Activated CD8-positive, alpha-beta T cell treated with anti-CD3 and anti-CD28 coated beads, Interleukin-2, amount 10 ng/mL, durations not matched to agents 7 days and 5 days (primary cell): Measurements from ENCODE around the gene SLC15A4. TPM values are rescaled to one million over a fixed set of nuclear protein-coding genes. Genes with fewer than 3 reads are reported as not detected.

ENCODE experiments used
- ATAC-seq: fragments of 150-1000 bp; cut with Tn5 transposase; one replicate; pipeline ENCODE4 v1.10.0; 2021; ENCODE audit warnings: moderate library complexity
- CTCF ChIA-PET: fragments of 350-600 bp; sonication (Branson Sonifier 250); formaldehyde crosslinking; loops from one replicate; lab custom pipeline; 2021; ENCODE audit warnings: antibody characterized with exemption; lab: Charles Lee
- POLR2A ChIA-PET: fragments of 350-600 bp; sonication (Branson Sonifier 250); formaldehyde crosslinking; loops from one replicate; lab custom pipeline; 2021; ENCODE audit warnings: antibody characterized with exemption; lab: Charles Lee
- DNase-seq: peaks from one replicate; pipeline ENCODE4 v3.0.0-alpha.2; 2020
- H3K27ac Mint-ChIP-seq: one replicate; pipeline ENCODE4 v1.8.0; 2021; ENCODE audit warnings: mild to moderate bottlenecking, mixed read lengths
- H3K27me3 Mint-ChIP-seq: one replicate; pipeline ENCODE4 v1.8.0; 2021; ENCODE audit warnings: low read depth, mixed read lengths
- H3K36me3 Mint-ChIP-seq: one replicate; pipeline ENCODE4 v1.8.0; 2021; ENCODE audit warnings: low read depth, mixed read lengths
- H3K4me1 Mint-ChIP-seq: one replicate; pipeline ENCODE4 v1.8.0; 2021; ENCODE audit warnings: low read depth, mixed read lengths
- H3K4me3 Mint-ChIP-seq: one replicate; pipeline ENCODE4 v1.8.0; 2021; ENCODE audit warnings: mild to moderate bottlenecking, mixed read lengths
- H3K9me3 Mint-ChIP-seq: one replicate; pipeline ENCODE4 v1.8.0; 2022; ENCODE audit warnings: mixed read lengths; ENCODE audit not compliant: insufficient read depth
- total RNA-seq, 2 experiments: library from RNA; stranded (reverse); gene quantifications; one replicate each; pipeline ENCODE4 v1.2.3, GENCODE V29; 2021

The SLC15A4 gene
- total RNA-seq, 2 experiments from 2014 or later, result 23.2 to 23.8 TPM

- H3K36me3 Mint-ChIP-seq, result peaks cover 70% of the 10 kb centered on the region
- peaks cover 36% of the 10 kb centered on the region for H3K4me1 Mint-ChIP-seq
- CTCF ChIA-PET, result no interaction called here
- H3K4me3 Mint-ChIP-seq, result no peak overlapping the region
- DNase-seq (no peak), ATAC-seq (no peak)
- POLR2A ChIA-PET, result interaction anchor here (1.4 kb wide), 1 partner anchor 26 kb away, joined by 7 read pairs; the partner anchor contains the start of gene SLC15A4
- H3K9me3 Mint-ChIP-seq, result no peaks in the 10 kb centered on the region
- no peaks in the 10 kb centered on the region for H3K27me3 Mint-ChIP-seq
- peak overlapping the region; percentile 48 for H3K27ac Mint-ChIP-seq
Observed at GRCh38 chr12:128797119-128798118, 26.3 kb downstream of the SLC15A4 start.

DNA sequence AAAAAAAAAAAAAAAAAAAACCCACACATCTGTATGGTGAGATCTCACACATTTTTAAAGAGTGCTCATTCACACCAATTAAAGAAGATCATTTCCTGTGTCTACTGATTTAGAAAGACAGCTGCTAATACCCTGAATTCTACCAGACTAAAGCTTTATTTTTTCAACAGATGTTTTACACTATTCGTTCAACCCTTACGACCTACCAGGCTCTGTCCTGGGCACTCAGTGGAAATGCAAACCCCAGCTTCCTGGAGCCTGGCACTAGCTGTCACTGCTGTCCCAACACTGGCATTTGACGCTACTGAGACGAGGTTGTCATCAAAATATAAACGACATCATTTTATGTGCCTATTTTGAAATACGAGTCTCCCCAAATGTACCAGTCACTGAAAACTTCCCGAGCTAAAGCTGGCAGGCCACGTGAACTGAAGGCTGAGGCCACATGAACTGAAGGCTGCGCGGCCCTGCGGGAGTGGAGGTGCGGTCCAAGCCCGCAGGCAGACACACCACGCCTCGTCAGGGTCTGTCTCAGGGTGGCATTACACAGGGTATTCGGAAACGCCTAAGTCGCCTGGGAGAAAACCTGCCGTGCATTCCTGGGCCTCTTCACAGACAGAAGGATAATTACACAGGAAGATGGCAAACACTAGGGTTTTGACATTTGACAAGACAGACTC lies 27.2 kb downstream of the SLC15A4 start:
- Mint-ChIP-seq H3K27ac (peak overlapping the region; percentile 44), H3K4me1 (peaks cover 42% of the 10 kb centered on the region), H3K4me3 (no peak overlapping the region), H3K27me3 (no peaks in the 10 kb centered on the region), H3K36me3 (peaks cover 71% of the 10 kb centered on the region), H3K9me3 (no peaks in the 10 kb centered on the region)
- DNase-seq (no peak), ATAC-seq (no peak)
- POLR2A ChIA-PET, result interaction anchor here (1.4 kb wide), 2 partner anchors 25 to 27 kb away, joined by 4 to 7 read pairs; partner anchors contain the start of gene SLC15A4
- CTCF ChIA-PET, result interaction anchor here (0.6 to 2.9 kb wide), 2 partner anchors 14 to 47 kb away, joined by 3 to 16 read pairs; no protein-coding TSS in a partner anchor

DNA sequence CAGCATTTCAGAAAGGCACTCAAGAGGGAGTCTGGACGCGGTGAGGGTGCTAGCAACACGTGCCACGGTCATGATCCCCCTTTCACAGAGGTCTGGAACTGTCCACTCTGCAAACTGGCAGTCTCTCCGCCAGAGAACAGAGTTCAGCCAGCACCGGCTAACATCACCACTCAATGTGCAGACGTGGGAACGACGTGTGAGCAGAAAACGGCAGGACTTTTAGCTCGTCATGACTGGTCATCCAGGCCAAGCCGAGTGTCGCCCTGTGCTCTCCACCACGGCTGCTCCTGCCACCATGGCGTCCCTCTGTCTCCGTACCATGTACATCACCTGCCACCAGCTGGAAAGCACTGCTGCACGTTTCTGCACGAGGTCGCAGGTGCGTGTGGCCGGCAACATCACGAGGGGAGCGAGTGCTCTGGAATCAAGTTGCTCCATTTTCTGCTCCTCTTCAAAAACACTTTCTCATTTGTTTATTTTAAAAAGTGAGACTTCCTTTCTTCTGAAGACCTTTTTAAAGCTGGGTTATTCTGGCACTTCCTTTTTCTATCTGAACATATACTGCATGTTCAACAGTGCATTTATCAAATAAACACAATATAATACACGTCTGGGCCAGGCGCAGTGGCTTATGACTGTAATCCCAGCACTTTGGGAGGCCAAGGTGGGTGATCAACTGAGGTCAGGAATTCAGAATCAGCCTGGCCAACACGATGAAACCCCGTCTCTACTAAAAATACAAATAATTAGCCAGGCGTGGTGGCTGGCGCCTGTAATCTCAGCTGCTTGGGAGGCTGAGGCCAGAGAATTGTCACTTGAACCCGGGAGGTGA lies 28.0 kb downstream of the SLC15A4 start:
- H3K9me3 Mint-ChIP-seq, result no peaks in the 10 kb centered on the region
- H3K4me1 Mint-ChIP-seq, result peaks cover 42% of the 10 kb centered on the region
- DNase-seq (no peak), ATAC-seq (no peak)
- peaks cover 66% of the 10 kb centered on the region for H3K36me3 Mint-ChIP-seq
- ChIA-PET POLR2A (interaction anchor here (1.4 kb wide), 2 partner anchors 26 to 28 kb away, joined by 4 to 7 read pairs; partner anchors contain the start of gene SLC15A4), CTCF (interaction anchor here (0.6 to 2.9 kb wide), 2 partner anchors 13 to 48 kb away, joined by 3 to 16 read pairs; no protein-coding TSS in a partner anchor)
- H3K27ac Mint-ChIP-seq, result peak overlapping the region; percentile 73
- H3K4me3 Mint-ChIP-seq, result no peak overlapping the region
- no peaks in the 10 kb centered on the region for H3K27me3 Mint-ChIP-seq

DNA sequence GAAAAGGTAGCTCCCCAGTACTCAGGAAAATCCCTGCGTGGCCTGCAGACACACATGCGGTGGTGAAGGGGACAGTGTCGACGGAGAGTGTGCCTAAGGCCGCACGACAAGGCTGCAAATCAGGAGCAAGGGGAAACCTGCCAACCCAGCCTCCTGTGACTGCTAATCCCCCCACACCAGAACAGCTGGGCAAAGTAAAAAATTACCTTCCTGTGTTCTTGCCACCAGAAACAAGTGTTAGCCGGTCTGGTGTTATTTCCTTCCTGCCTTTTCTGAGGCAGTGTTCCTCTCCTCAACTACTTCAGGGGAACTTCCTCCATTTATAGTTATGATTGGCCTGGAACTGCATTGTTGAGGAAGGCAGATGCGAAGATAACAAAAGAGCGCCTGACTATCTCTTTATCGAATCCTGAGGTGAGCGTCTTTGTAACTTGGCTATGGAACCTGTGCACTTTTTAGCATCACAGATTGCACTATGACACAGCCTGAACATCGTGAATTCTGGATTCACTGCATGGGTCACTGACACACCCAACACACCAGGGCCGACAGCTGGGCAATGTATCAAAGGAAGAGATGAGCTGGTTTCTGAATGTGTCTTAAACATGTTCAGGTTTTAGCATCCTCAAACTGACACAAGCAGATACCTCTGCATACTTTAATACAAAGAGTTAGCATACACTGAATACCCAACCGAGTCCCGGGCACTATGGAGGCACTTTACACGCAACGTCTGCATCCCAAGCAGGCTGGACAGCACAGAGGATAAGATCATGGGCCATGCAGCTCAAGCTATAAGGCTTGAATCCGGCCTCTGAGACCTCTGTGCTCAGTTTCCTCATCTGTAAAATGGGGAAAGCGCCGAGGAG lies 28.9 kb downstream of the SLC15A4 start:
- H3K4me1 Mint-ChIP-seq, result peaks cover 42% of the 10 kb centered on the region
- H3K9me3 Mint-ChIP-seq, result no peaks in the 10 kb centered on the region
- ChIA-PET POLR2A (interaction anchor here (0.9 to 1.4 kb wide), 2 partner anchors 27 to 29 kb away, joined by 4 read pairs; partner anchors contain the start of gene SLC15A4), CTCF (interaction anchor here (1.2 to 2.9 kb wide), 2 partner anchors 12 to 17 kb away, joined by 3 to 16 read pairs; no protein-coding TSS in a partner anchor)
- ATAC-seq, result no peak
- peak overlapping the region; percentile 73 for H3K27ac Mint-ChIP-seq
- H3K27me3 Mint-ChIP-seq, result no peaks in the 10 kb centered on the region
- no peak for DNase-seq
- no peak overlapping the region for H3K4me3 Mint-ChIP-seq
- peaks cover 57% of the 10 kb centered on the region for H3K36me3 Mint-ChIP-seq

DNA sequence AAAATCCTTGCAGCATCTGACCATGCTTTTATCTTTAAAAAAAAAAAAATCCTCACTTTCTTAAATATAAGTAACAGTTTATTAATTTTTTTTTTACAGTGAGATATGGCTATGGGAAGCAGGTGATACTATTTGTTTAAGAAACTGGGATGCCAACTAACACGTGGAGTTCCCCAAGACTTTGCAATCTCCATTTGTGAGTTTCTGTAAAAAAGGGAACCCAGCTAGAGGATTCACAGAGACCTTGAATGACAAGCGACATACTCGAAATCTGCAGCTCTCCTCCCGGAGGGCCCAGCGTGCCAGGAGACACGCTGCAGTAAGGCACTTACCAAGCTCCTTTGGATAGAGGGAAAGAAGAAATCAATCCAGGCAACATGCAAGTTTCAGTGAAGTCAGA lies 30.1 kb downstream of the SLC15A4 start:
- ATAC-seq (no peak), DNase-seq (no peak)
- CTCF ChIA-PET, result interaction anchor here (1.2 to 1.4 kb wide), 2 partner anchors 10 to 18 kb away, joined by 3 to 4 read pairs; no protein-coding TSS in a partner anchor
- Mint-ChIP-seq H3K4me3 (no peak overlapping the region), H3K27ac (no peak overlapping the region), H3K27me3 (no peaks in the 10 kb centered on the region), H3K36me3 (peaks cover 51% of the 10 kb centered on the region), H3K4me1 (peaks cover 42% of the 10 kb centered on the region), H3K9me3 (no peaks in the 10 kb centered on the region)
- POLR2A ChIA-PET, result no interaction called here

GRCh38 chr12:128792881-128793280 lies 30.9 kb downstream of the SLC15A4 start:
- no peak for DNase-seq
- no peaks in the 10 kb centered on the region for H3K27me3 Mint-ChIP-seq
- POLR2A ChIA-PET, result no interaction called here
- no peak overlapping the region for H3K27ac Mint-ChIP-seq
- H3K4me3 Mint-ChIP-seq, result no peak overlapping the region
- no peaks in the 10 kb centered on the region for H3K9me3 Mint-ChIP-seq
- CTCF ChIA-PET, result interaction anchor here (1.4 kb wide), 1 partner anchor 9 kb away, joined by 4 read pairs; no protein-coding TSS in a partner anchor
- H3K4me1 Mint-ChIP-seq, result peaks cover 42% of the 10 kb centered on the region
- H3K36me3 Mint-ChIP-seq, result peaks cover 47% of the 10 kb centered on the region
- no peak for ATAC-seq

GRCh38 chr12:128792398-128792797 lies 31.4 kb downstream of the SLC15A4 start:
- DNase-seq (no peak), ATAC-seq (no peak)
- Mint-ChIP-seq H3K4me1 (peaks cover 42% of the 10 kb centered on the region), H3K4me3 (no peak overlapping the region), H3K9me3 (no peaks in the 10 kb centered on the region), H3K36me3 (peaks cover 44% of the 10 kb centered on the region), H3K27me3 (no peaks in the 10 kb centered on the region), H3K27ac (peak overlapping the region; percentile 60)
- CTCF ChIA-PET, result interaction anchor here (1.4 kb wide), 1 partner anchor 9 kb away, joined by 4 read pairs; no protein-coding TSS in a partner anchor
- POLR2A ChIA-PET, result no interaction called here

GRCh38 chr12:128791395-128792322 lies 32.1 kb downstream of the SLC15A4 start:
- ChIA-PET POLR2A (no interaction called here), CTCF (no interaction called here)
- Mint-ChIP-seq H3K27ac (peak overlapping the region; percentile 60), H3K27me3 (no peaks in the 10 kb centered on the region), H3K36me3 (peaks cover 40% of the 10 kb centered on the region), H3K4me3 (no peak overlapping the region), H3K9me3 (no peaks in the 10 kb centered on the region), H3K4me1 (peaks cover 40% of the 10 kb centered on the region)
- ATAC-seq (no peak), DNase-seq (no peak)

DNA sequence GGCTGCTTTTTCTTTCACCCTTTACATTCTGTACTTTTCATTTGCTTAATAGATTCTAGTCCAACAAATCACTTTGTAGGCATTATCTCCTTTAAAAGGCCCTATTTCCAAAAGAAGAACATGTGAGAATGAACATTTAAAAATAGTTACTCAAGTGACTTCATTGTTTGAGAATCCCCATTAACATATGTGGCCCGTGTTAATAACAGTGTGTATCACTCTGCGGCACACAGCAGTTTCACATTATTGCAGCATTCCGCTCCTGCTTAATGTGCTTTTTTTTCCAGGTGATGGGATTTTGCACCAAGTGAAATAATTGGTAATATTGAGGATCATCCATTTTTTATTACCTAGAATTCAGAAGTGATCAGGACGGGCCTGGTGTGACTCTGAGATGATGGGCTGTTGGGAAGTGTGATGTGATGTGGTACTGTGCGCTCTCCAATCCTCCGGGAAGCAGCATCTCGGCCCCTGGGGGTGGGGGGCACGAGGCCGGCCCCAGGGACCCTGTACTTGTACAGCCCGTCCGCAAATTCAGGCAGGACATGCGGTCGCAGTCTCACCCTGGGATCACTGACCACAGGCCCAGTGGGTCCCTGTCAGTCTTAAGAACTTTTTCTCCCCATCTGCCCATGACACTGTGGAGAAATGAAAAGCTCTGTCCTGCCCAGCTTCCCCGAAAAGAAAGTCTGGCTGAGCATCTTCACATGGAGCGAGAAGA lies 32.9 kb downstream of the SLC15A4 start:
- POLR2A ChIA-PET, result no interaction called here
- Mint-ChIP-seq H3K27ac (no peak overlapping the region), H3K9me3 (no peaks in the 10 kb centered on the region), H3K27me3 (no peaks in the 10 kb centered on the region), H3K4me3 (no peak overlapping the region), H3K36me3 (peaks cover 32% of the 10 kb centered on the region), H3K4me1 (peaks cover 31% of the 10 kb centered on the region)
- ATAC-seq, result no peak
- CTCF ChIA-PET, result no interaction called here
- no peak for DNase-seq
